BJ (cell line): Measurements from ENCODE around the gene RXFP2. TPM values are rescaled to one million over a fixed set of nuclear protein-coding genes. Genes with fewer than 3 reads are reported as not detected.

Experiments
- CTCF ChIA-PET: fragments of 350-600 bp; formaldehyde crosslinking; extraction: SDS; loops from one replicate; lab custom pipeline; 2021; ENCODE audit warnings: antibody characterized with exemption, inconsistent platforms; lab: Yijun Ruan, JAX
- POLR2A ChIA-PET: fragments of 300-600 bp; sonication (Branson Sonifier 250); formaldehyde crosslinking; extraction: SDS; loops from one replicate; lab custom pipeline; 2021; ENCODE audit warnings: antibody characterized with exemption; lab: Charles Lee
- DNase-seq: peaks from one replicate; pipeline ENCODE4 v3.0.0-alpha.2; 2011; ENCODE audit warnings: low read depth
- H3K27me3 ChIP-seq: 2 replicates; pipeline ENCODE4 v1.6.0; 2011; ENCODE audit warnings: low read length; ENCODE audit not compliant: control insufficient read depth, insufficient read depth
- H3K36me3 ChIP-seq: 2 replicates; pipeline ENCODE4 v1.5.1; 2011; ENCODE audit warnings: low read length; ENCODE audit not compliant: control insufficient read depth, insufficient read depth
- H3K4me3 ChIP-seq: 2 replicates; pipeline ENCODE4 v1.5.1; 2011; ENCODE audit warnings: low read depth, mild to moderate bottlenecking, control low read depth, low read length
- CTCF ChIP-seq: IDR thresholded peaks from 2 replicates; pipeline ENCODE4 v1.5.1; 2011; ENCODE audit warnings: low read depth, mild to moderate bottlenecking, control low read depth, inconsistent platforms, low read length, moderate library complexity; ENCODE audit not compliant: insufficient read depth
- polyA plus RNA-seq: library from polyadenylated mRNA; depleted of rRNA; stranded (reverse); fragments of >200 nt; gene quantifications from 2 replicates; pipeline ENCODE4 v1.2.3, GENCODE V29; 2011

RXFP2 gene
- polyA plus RNA-seq, 1 experiment: not detected

- no peak for TF ChIP-seq CTCF
- CTCF ChIA-PET: interaction anchor here (0.6 to 2.1 kb wide), 3 partner anchors 10 to 60 kb away, joined by 3 to 6 read pairs (median 3); no protein-coding TSS in a partner anchor
- no peaks in the 10 kb centered on the region for H3K27me3 ChIP-seq
- H3K36me3 ChIP-seq: no peaks in the 10 kb centered on the region
- POLR2A ChIA-PET: no interaction called here
- no peak overlapping the region for H3K4me3 ChIP-seq
- no peak for DNase-seq
Observed at GRCh38 chr13:31826521-31826920, 87.2 kb downstream of the RXFP2 start.

- H3K27me3 ChIP-seq: no peaks in the 10 kb centered on the region
- no peaks in the 10 kb centered on the region for H3K36me3 ChIP-seq
- no peak for DNase-seq
- POLR2A ChIA-PET: no interaction called here
- no peak for TF ChIP-seq CTCF
- CTCF ChIA-PET: interaction anchor here (2.2 kb wide), 1 partner anchor 11 kb away, joined by 9 read pairs; no protein-coding TSS in a partner anchor
- no peak overlapping the region for H3K4me3 ChIP-seq
Observed at GRCh38 chr13:31827707-31828106, 88.4 kb downstream of the RXFP2 start.

- no peak overlapping the region for H3K4me3 ChIP-seq
- no peak for DNase-seq
- peaks cover 6% of the 10 kb centered on the region; the same call in 1 of the 2 replicates for H3K27me3 ChIP-seq
- POLR2A ChIA-PET: no interaction called here
- H3K36me3 ChIP-seq: no peaks in the 10 kb centered on the region
- CTCF ChIA-PET: no interaction called here
- no peak for TF ChIP-seq CTCF
Observed at GRCh38 chr13:31835932-31836331, 96.6 kb downstream of the RXFP2 start.

- ChIA-PET CTCF (no interaction called here), POLR2A (no interaction called here)
- DNase-seq: no peak
- H3K27me3 ChIP-seq: peaks cover 20% of the 10 kb centered on the region
- H3K4me3 ChIP-seq: no peak overlapping the region
- H3K36me3 ChIP-seq: no peaks in the 10 kb centered on the region
- TF ChIP-seq CTCF: no peak
Observed at GRCh38 chr13:31843044-31843443, 103.7 kb downstream of the RXFP2 start.

GRCh38 chr13:31846182-31846938 lies 107.0 kb downstream of the RXFP2 start:
- no peak for TF ChIP-seq CTCF
- Histone ChIP-seq H3K36me3 (no peaks in the 10 kb centered on the region), H3K27me3 (peaks cover 14% of the 10 kb centered on the region), H3K4me3 (peak overlapping the region; percentile 84)
- DNase-seq: peak; percentile 49
- POLR2A ChIA-PET: no interaction called here
- CTCF ChIA-PET: interaction anchor here (0.7 to 1.8 kb wide), 3 partner anchors 21 to 275 kb away, joined by 3 to 4 read pairs (median 3); no protein-coding TSS in a partner anchor
